HG03558 (cell line): ENCODE measurements around the gene CTSZ.
A peak's percentile ranks its signal among the peaks of the same experiment; 100 is the strongest.
"Not testable (repeated sequence)": the region's sequence is repeated elsewhere in the genome, so short reads cannot be mapped to it uniquely, and the experiment has no call there.

Experiments
- ATAC-seq: cut with Tn5 transposase; IDR thresholded peaks from one replicate; pipeline ENCODE4 v1.9.1; 2021; ENCODE audit warnings: moderate number of reproducible peaks; ENCODE audit not compliant: unreplicated experiment; ENCODE audit errors: extremely low read depth

CTSZ gene

DNA sequence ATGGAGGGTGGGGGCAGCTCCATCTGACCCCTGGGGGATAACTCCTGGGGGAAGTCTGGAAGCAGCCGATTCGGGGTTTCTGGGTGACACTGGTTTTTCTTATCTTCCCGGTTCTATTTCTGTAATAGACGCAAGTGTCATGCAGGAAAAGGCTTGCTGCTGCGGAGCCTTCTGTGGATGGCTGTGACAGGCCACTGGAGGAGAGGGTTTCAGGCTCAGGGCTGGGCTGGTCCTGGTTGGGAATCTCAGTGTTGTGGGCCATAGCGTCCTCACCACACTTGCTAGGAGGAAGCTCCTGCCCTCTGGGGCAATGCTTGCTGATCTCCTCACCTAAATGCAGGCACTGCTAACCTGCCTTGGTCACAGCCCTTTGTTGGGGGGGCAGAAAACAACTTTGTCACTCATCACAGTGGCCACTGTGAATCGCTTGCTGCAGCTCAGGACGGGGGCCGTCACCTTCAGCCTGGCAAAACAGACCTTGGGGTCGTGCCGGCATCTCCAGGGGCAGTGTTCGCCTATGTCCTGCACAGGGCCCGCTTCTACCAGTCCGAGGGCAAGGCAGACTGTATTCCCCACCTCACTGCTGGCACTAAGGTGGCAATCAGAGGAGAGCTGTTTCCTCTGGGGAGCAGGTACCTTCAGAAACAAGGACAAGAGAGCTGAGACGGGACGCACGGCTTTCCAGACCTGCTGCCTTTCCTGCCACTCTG is 7.8 kb upstream of the CTSZ start:
- no peak for ATAC-seq

- ATAC-seq = no peak
Measured at GRCh38 chr20:59013959-59014608, 7.0 kb upstream of the CTSZ start.

GRCh38 chr20:59013031-59013951 is 6.2 kb upstream of the CTSZ start:
- ATAC-seq = no peak

GRCh38 chr20:59011874-59012157 is 4.8 kb upstream of the CTSZ start:
- ATAC-seq = not testable (repeated sequence)

GRCh38 chr20:59010995-59011873 is 4.2 kb upstream of the CTSZ start:
- ATAC-seq = no peak

DNA sequence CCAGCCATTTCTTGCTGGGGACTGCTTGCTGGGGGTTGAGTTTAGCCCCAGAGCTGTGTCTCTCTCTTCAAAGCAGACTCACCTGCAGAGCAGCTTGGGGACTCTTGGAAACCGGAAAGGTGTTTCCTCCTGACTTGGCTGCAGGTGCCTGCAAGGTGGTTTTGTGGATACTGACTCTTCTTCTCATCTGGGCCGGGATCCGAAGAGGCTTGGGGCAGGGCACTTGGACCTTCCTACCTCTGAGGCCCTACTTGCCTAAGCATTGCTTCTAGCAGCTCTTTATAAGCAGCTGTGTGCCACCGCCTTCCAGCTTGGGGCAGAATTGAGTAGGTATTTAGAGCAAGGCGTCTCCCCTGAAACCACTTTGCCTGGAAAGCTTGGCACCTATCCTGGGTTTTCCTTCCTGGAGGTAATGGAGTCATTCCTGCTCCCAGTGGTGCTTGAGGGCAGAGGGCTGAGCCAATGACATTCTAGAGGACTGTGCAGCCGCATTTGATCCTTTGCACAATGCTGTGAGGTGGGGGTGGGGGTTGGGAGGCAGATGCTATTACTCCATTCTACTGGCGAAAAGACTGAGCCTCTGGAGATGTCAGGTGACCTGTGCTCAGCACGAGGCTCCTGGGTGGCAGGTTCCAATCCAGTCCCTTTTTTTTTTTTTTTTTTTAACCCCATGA is 3.4 kb upstream of the CTSZ start:
- no peak for ATAC-seq

GRCh38 chr20:59008715-59009336 is 1.8 kb upstream of the CTSZ start:
- ATAC-seq = no peak

DNA sequence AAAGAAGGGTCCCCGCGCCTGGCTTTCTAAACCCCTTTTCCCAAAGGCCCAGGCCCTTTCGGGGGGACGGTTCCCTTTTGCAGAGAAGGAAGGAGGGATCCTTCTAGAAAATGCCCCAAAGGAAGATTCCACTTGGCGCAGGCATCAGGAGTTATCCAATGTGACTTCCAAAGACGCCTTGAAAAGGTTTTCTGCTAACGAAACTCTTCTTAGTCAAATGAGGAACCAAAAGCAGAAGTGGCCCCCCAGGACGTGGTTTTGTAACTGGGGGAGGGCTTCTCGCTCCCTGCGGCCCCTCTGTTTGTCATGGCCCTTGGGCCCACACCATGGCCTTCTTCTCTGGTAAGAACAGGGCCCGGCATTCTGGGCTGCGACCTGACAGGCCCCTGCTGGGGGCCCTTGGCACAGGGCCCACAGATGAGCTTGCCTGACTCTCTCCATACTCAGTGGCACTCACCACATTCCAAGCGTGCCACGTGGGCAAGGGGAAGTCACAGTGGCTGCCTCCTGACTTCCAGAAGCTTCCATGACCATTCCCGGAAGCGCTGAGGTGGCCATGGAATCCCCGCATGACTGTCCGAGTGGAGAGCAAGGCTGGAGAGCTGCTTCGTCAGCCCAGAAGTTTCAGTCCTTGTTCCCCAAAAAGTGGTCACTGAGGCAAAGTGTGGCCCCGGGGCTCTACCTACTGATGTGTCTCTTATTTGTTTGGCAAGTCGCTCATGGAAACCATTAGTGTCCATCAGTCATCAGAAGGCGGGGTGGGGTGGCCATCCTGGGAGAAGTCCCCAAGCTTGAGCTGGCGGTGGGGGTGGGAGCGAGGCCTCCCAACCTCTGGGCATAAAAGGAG is 834 bp upstream of the CTSZ start:
- ATAC-seq = no peak

- ATAC-seq = no peak
Measured at GRCh38 chr20:59006167-59006863, 739 bp downstream of the CTSZ start.

DNA sequence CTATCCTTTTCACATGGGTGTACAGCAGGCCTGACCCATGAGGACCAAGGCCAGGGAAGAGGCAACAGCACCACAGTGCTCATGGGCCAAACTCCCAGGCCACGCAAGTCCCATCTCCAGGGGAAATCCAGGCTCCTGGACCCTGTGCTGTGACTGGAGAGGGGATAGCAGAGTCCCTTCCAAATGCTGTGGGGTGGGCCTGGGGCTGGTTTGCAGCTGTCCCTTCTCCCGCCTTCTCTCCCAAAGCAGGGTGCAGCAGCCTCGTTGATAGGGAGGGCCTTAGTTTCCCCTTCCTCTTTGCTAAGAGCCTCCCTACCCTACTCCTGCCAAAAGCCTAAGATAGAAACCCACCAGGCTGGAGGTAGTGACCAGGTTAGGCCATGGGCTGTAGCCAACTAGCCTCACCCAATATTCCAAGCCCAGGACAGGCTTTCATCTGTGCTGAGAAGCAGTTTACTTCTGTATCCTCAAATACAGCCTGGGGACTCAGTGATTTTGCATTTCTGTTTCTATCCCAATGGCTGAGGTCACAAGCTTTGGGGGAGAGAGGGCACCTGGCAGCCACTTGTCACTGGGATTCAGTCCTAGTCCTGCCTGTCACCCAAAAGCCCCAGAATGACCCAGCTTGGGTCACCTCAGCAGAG is 1.4 kb downstream of the CTSZ start:
- ATAC-seq = no peak

- peak; percentile 32 for ATAC-seq
Measured at GRCh38 chr20:59004763-59005522, 2.1 kb downstream of the CTSZ start.

DNA sequence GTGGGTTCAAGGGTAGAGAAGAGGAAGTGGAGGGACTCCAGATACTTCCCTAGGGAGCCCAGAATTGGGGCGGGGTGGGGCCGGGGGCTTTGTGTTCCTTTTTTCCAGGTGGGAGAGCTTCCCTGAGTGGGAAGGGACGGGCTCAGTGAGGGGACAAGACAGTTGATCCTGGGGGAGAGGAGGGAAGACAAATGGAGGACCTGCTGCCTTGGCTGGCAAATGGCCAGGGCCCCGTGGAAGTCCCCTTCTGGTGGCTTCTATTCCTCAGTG is 2.6 kb downstream of the CTSZ start:
- no peak for ATAC-seq

DNA sequence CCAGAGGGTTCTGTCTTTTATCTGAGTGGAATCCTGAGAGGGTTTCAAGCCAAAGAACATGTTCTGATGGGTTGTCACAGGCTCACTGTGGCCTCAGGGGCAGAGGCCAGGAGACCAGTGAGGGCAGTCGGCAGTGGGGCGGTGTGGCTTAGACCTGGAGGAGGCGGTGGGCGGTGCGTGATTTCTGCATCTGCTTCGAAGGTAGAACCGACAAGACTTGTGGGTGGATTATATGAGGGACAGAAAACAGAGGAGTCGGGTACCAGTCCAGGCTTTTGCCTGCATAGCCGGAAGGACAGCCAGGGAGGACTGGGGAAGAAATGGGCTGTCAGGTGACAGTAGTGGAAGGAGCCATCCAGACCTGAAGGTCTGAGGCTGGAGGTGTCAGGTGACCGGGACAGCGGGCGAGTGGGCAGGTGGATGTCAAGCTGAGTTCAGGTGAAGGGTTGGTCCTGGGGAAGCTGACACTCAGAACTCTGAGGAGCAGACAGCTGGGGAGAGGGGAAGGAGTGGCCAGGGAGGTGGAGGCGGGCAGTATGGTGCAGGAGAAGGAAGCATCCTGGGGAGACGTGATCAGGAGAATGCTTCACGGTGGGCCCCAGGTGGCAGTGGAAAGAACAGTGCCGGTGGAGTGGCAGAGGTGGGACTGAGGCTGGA is 3.1 kb downstream of the CTSZ start:
- no peak for ATAC-seq

DNA sequence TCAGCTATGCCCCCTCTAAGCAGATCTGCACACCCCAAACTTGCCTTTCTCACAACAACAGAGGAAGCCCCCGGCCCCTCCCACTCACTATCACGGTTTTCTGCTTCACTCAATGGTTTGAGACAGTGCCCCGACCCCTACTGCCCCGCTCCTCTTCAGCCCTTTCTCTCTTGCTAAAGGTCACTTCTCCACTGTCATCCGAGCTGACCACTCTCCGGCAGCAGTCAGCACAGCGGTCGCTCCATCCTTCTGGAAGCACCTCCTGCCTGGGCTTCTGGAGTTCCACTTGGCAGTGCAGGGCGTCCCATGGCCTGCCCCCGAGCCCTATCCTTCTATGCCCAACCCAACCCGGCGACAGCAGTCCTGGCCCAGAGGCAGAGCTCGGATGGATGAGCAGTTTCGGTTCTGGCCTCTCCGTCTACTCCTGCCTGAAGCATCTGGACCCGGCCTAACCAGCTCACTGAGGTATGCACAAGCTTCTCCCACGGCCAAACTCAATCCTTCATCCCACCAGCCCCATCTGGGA is 4.1 kb downstream of the CTSZ start:
- ATAC-seq = no peak

DNA sequence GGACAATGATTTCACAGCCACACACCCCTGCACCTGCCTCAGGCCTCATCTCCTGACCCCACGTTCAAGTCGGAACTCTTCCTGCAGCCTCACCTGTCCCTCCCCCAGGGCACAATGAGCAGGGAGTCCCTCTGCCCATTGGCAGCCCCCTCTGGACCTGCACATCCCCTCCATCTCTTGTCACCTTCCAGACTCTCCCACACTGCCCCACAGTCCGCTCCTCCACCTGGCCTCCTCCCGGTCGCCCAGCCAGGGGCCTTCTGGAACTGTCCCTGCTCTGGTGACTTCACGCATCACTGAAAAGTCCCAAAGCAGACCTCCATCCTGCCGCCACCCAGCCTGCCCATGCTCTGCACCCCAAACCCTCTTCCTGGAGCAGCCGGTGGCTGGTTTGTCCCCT is 4.7 kb downstream of the CTSZ start:
- no peak for ATAC-seq

DNA sequence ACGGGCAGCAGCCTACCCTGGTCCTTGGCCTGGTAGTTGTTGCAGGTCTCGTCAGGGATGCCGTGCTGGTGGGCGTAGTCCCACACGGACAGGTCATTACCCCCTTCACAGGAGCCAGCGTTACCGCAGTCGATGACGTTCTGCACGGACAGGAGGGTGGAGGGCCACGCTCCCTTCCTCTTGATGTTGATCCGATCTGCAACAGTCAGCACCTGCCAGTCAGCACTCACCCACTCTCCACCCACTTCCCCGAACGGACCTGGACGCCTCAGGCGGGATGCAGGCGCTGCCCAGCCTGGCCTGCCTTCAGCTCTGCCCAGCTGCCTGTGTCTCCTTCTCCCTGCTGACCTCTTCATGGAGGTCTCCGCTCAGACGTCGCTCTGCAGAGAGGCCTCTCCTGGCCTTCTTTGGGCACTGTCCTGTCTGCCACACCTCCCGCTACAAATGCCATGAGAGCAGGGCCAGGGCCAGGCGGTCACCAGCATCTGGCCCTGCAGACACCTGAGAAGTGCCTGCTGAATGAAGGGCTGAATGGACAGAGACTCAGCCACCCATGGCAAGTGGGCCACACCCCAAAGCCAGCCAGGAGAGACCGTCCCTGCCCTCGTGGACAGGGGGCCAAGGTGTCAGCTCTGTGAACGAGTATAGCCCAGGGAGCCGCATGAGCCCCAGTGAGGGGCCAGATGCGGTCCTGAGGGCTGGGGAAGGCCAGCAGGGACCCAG is 5.4 kb downstream of the CTSZ start:
- ATAC-seq = no peak
